Measurements from ENCODE around the gene LRR1. TPM values are rescaled to one million over a fixed set of nuclear protein-coding genes. Genes with fewer than 3 reads are reported as not detected.

Gene LRR1
- total and polyA plus RNA-seq, 9 of the 15 experiments (the other 6 are each of a cell fraction or from before 2014, with no cell fraction given) = 26.5 to 58.1 (median 31.8) TPM

GRCh38 chr14:49633640-49634546 is 35.2 kb downstream of the LRR1 start (continued):
- TF ChIP-seq L3MBTL2 (IDR thresholded peaks at IDR 0.05) (peak; percentile 67; the same call in 1 of the 2 replicates), NCOR1 (IDR thresholded peaks at IDR 0.05) (0 out of 2 replicates have a peak, but pooled peaks have one; percentile 4), ZBTB49 (CRISPR knock-in tag; IDR thresholded peaks at IDR 0.05; ENCODE audit: borderline replicate concordance) (no peak), ARID3A (IDR thresholded peaks at IDR 0.05; ENCODE audit: borderline replicate concordance, low read depth, low read length) (0 out of 2 replicates have a peak, but pooled peaks have one; percentile 20), ZNF316 (IDR thresholded peaks at IDR 0.05) (no peak), TRIM24 (IDR thresholded peaks at IDR 0.05) (no peak), C11orf30 (IDR thresholded peaks at IDR 0.05; ENCODE audit: low read depth) (peak; percentile 63), ZNF217 (CRISPR knock-in tag; IDR thresholded peaks at IDR 0.05) (no peak), ZNF444 (CRISPR knock-in tag; IDR thresholded peaks at IDR 0.05) (no peak), ZNF445 (CRISPR knock-in tag; IDR thresholded peaks at IDR 0.05; ENCODE audit: low read depth) (no peak), MNT (conservative IDR thresholded peaks at IDR 0.05) (peak; percentile 50 to 89), CREB3 (tag; conservative IDR thresholded peaks at IDR 0.05; ENCODE audit: low read depth) (no peak), SRSF1 (IDR thresholded peaks at IDR 0.05; ENCODE audit: low read depth, low read length) (no peak), PBX2 (CRISPR knock-in tag; IDR thresholded peaks at IDR 0.05; ENCODE audit: low read depth) (no peak), PBX2 (tag; conservative IDR thresholded peaks at IDR 0.05; ENCODE audit: low read depth) (no peak), ZNF785 (CRISPR knock-in tag; IDR thresholded peaks at IDR 0.05) (no peak), ZZZ3 (IDR thresholded peaks at IDR 0.05) (no peak), ZNF695 (CRISPR knock-in tag; IDR thresholded peaks at IDR 0.05) (no peak)

Measured in K562 (cell line).